GM19468 (cell line): ENCODE data around the gene HEXIM2.

ENCODE experiments used
- ATAC-seq: cut with Tn5 transposase; IDR thresholded peaks from one replicate; pipeline ENCODE4 v1.9.1; 2021; ENCODE audit warnings: mild to moderate bottlenecking, moderate library complexity, moderate number of reproducible peaks; ENCODE audit not compliant: unreplicated experiment; ENCODE audit errors: extremely low read depth

HEXIM2 gene

DNA sequence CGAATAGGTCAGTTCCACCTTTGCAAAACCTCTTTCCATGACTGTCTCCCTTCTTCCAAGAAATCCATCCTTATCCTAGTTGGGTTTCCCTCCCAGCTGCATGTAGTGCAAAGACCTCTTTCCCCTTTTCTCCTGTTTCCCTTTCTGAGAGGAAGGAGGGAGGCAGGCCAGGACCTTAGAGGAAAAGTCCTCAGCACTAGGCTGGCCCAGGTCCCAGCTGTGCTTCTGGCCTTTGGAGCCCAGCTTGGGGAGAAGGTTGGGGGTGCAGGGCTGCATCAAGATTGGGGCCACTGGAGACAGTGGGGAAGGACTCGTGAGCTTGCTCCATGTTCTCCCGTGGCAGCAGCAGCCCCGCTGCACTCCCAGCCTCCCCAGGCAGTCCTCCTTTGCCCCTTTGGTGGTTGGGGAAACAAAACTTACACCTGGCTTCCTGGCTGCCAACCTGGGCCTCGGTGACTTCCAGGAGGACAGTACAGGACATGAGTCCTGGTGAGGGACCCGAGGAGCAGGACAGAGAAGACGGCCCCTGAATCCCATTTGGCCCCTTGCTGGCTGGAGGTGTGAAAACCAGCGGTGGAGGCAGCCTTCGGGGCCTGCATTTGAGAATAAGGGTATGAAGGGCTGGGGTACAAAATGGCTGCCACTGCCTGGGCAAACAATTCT, 481 bp downstream of the HEXIM2 start:
- no peak for ATAC-seq

DNA sequence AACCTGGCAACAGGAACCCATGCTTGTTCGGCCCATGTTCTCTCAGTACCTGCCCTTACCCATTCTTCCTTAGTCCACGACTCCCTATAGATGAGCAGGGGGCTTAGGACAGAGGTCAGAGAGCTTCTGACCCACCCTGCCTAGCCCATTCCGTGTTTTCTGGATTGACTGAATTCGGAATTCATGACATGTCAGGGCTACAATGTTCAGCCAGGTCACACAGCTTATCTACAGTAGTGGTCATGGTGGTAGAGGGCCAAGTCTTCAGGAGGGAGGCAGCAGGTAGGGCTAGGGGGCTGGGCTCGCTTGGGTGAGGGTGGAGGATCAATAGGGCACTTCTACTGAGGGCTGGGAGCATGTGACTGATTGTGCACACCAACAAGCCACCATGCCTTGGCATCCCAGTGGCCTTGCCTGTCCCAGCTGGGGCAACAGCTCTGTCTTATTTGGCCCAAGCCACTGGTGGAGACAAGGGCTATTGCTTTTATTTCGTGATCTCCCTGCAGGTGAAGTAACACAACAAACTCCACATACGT, 3.1 kb downstream of the HEXIM2 start:
- no peak for ATAC-seq

DNA sequence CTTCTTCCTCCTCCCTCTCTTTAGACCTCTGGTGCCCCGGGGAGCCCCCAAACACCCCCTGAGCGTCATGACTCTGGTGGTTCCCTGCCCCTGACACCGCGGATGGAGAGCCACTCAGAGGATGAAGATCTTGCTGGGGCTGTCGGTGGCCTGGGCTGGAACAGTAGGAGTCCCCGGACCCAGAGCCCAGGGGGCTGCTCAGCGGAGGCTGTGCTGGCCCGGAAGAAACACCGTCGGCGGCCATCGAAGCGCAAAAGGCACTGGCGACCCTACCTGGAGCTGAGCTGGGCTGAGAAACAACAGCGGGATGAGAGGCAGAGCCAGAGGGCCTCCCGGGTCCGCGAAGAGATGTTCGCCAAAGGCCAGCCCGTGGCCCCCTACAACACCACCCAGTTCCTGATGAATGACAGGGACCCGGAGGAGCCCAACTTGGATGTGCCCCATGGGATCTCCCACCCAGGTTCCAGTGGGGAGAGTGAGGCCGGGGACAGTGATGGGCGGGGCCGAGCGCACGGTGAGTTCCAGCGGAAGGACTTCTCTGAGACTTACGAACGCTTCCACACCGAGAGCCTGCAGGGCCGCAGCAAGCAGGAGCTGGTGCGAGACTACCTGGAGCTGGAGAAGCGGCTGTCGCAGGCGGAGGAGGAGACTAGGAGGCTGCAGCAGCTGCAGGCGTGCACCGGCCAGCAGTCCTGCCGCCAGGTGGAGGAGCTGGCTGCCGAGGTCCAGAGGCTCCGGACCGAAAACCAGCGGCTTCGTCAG, 7.5 kb downstream of the HEXIM2 start:
- no peak for ATAC-seq

DNA sequence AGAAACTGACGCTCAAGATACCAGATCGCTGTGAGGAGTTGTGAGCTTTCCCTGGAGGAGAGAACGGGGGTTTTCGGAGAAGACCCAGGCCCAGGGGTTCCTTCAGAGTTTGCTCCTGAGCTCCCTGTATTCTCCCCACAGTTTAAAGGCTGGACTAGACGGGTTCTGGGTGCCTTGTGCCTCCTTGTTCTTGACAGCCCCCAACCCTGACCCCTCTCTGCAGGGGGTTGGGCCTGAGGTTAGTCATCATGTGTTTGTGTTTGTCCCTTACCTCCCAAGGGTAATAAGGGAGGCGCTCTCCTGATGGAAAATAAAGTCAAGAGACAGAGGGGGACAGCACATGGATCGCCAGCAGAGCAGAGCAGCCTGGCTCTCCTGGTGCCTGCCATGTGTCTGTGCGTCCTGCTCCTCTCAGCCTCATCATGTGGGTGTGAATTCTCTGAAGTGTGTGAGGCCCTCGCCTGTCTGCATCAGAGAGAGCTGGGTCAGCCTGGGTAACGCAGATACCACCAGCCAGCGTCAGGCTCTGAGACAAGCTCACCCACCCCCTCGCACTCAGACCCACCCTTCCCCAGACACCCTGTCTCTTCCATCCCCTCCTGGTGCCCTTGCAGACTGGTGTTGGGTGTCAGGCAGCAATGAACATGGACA, 8.7 kb downstream of the HEXIM2 start:
- no peak for ATAC-seq

DNA sequence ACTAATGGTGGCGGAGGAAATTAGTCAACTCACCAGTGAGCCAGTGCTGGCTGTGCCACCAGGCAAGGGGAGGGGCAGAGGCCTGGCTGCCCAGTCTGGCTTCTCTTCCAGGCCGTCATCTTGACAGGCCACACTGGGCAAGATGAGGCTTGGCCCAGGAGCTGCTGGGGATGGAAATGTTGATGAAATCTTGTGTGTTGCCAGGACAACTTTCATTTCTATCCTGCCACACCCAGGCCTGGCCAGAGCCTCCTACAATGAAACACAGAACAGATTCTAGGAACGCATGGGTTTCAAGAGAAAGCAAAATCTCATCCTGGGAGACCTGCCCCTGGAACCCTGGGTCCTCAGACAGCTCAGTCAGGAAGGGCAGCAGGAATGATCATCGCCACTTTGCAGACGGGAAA, 9.3 kb downstream of the HEXIM2 start:
- no peak for ATAC-seq

DNA sequence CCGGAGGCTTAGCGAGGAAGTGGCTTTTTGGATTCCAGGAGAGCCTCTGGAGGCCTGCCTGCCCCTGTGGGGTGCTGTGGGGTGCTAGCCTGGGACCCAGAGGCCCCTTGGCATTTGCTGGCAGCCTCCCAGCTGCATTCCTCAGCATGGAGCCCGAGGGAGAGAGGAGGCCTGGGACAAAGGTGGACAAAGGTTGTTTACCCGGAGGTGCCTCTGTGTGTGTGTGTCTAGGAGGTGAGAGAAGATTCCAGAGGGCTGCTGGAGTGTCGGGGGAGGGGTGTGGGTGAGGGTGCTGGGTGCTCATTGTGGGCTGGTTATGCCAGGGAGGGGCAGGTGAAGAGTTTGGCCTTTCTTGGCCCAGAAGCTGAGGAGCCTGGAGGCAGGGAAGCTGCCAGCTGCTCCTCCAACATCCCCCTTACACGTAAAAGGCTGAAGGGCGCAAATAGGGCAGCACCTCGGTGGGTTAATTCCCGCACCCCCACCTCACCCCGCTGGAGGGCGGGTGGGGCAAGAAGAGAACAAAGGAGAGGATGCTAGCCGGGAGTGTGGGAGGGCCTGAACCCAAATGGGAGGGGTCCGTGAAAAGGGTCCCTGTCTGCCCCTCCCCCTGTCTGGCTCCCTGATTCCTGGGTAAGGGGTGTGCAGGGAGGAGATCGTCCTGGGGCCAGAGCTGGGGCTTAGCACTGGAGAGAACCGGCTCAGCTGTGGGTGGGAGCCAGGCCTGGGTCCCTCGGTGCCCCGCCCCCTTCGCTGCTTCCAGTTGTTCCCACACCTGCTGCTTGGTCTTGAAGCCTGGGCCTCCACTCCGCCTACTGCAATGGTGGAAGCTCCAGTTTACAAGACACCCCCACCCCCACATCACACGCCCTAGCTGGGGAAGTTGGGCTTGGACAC, 9.9 kb downstream of the HEXIM2 start:
- no peak for ATAC-seq

DNA sequence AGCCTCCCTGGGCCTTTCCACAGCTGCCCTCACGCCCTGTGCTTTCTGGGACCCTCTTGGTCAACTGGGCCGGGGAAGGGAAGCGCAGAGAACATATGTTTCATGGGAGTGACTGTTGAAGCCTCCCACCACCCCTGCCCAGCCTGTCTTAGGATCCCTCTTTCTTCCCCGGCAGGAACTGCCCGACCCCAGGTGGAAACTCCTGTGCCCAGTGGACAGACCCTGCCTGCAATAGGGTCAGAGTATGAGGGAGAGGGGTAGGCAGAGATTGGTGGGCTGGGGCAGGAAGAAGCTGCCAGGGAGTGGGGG, 10.5 kb downstream of the HEXIM2 start:
- no peak for ATAC-seq

DNA sequence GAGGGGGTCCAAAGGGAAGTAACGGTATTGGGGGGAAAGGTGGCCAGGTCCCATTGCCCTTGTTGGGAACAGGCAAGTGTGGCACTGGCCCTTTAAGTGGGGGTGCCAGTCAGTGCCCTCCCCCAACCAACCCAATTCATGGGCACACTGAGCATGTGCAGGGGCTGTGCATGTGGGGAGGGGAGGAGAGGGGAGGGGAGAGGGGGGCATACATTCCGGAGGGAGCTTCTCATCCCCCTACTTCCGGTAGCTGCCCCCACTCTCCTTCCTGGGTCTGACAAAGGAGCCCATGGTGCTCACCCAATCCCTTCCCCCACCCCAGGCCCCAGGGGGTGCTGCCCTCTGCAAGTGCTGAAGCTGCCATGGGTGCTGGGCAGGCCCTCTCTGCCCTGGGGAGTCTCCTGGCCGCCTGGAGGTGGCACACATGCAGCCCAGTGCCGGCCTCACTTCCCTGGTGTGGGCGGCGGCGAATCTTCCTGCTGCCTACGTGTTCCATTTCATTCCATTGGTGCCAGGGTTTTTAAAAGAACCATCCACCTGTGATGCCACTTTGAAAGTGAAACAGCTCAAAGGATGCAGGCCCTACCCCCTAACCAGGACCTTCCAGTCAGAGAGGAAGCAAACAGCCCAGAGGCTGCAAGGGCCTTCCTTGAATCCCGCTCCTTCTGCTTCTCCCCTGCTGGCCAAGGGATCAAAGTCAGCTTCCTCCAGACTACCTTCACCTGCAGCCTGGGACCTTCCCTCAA, 11.0 kb downstream of the HEXIM2 start:
- ATAC-seq, result no peak

DNA sequence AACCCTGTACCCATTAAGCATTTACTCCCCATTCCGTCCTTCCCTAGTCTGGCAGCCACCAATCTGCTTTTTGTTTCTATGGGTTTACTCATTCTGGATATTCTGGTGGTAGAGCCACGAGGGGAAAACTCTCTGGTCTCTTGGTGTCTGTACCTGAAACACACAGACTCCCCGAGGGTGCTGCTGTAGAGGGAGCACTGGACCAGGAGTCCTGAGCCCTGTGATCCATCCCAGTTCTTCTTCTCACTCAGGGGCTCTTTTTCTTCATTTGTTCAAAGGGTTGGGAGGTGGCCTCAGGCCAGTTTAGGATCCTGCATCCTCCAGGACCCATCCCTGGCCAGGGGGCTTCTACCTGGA, 14.1 kb downstream of the HEXIM2 start:
- ATAC-seq, result no peak

DNA sequence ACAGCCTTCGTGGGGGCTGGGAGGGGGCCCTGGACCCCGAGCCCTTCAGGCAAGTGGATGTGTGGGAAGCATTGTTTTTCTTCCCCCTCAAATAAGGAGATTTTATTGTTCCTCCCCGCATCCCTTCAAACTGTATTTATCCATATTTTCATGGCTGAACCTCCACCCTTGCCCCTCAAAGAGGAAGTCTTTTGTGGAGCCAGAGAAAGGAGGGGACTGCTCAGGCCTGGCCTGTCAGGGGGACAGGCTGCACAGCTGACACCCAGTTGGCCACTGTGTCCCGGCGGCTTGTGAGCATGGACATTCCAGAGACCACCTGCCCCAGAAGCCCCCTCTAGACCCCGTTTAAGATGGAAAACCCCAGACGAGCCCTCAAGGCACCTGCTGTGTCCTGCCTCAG, 15.9 kb downstream of the HEXIM2 start:
- ATAC-seq, result no peak

DNA sequence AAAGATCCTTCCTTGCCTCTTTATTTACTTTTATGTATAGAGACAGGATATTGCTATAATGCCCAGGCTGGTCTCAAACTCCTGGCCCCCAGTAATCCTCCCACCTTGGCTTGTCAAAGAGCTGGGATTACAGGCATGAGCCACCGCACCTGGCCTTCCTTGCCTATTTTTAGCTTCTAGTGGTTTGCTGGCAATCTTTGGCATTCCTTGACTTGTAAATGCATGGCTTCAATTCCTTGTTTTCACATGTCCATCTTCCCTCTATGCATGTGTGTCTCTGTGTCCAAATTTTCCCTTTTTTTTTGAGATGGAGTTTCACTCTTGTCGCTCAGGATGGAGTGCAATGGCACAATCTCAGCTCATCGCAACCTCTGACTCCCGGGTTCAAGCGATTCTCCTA, 22.5 kb downstream of the HEXIM2 start:
- ATAC-seq, result no peak

DNA sequence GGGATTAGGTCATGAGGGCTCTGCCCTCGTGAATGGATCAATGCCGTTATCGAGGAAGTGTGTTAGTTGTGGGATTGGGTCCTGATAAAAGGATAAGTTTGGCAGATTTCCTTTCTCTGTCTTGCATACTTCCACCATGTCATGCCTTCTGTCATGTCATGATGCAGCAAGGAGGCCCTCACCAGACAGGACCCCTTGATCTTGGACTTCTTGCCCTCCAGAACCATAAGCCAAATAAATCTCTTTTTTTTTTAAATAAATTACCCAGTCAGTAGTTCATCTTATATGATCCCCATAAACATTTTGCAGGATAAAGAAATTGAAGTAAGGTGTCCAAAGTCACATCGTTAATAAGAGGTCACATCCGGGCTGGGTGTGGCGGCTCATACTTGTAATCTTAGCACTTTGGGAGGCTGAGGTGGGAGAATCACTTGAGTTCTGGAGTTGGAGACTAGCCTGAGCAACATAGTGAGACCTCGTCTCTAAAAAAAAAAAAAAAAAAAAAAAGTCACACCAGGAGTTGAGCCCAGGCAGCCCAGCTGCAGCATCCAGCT, 25.2 kb downstream of the HEXIM2 start:
- ATAC-seq, result no peak

DNA sequence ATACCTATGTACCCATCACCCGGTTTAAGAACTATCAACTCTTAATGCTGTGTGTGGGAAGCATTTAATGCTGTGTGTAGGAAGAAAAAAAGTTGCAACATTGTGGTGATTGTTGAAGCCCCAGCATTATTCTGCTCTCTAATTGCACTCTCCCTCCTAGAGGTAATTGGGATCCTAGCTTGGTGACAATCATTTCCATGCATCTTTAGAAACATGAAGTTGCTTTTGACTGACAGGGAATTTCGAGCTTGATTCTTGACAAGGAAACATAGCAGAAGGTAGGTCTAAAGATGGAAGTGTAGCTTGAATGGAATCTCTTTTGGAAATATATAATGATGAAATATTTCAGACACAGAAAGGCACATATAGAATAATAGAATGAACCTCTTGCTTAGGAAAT, 27.3 kb downstream of the HEXIM2 start:
- ATAC-seq, result no peak

DNA sequence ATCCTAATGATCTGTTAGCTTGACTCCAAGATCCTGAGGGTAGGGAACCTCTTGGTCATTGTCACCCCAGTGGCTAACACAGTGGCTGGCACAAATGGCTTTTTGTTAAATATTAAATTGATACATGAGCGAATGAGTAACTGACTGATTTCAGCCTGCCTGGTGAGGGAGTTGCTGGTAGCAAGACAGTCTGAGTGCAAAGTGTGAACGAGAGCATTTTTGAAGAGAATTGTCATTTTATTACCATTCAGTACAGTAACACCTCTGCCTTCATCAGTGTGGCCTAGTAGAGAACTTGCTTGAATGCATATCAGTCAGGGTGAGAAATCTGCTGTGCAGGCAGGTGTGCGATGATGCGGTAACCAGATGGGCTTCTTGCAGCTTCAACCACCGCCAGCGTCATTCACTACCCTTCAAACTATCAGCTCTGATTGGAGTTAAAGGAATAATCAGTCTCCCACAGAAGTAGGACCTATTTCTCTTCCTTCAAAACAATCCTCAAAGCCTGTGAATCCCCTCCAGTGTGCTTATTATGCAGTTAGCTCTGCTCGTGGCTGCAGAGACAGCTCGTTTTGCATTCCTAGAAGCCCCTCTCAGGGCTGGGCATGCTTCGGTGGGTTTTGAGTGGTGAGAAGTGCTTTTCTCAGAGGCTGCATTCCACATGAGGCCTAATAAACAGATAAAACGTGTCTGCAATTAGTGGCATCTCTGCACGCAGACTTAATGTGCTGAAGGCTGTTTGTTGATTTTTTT, 29.0 kb downstream of the HEXIM2 start:
- ATAC-seq, result no peak

DNA sequence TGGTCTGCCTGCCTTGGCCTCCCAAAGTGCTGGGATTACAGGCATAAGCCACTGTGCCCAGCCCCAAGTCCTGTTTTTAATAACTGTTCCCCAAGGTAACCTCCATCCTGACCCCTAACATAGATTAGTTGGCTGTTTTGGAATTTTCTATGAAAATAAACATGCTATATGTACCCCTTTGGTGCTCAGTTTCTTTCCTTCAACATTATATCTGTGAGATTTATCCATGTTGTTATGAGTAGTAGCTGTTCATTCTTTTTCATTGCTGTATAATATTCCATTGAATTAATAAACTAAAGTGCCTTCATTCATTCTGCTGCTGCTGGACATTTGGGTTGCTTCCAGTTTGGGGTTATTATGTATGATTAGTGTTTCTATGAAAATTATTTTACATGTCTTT, 33.7 kb downstream of the HEXIM2 start:
- no peak for ATAC-seq

DNA sequence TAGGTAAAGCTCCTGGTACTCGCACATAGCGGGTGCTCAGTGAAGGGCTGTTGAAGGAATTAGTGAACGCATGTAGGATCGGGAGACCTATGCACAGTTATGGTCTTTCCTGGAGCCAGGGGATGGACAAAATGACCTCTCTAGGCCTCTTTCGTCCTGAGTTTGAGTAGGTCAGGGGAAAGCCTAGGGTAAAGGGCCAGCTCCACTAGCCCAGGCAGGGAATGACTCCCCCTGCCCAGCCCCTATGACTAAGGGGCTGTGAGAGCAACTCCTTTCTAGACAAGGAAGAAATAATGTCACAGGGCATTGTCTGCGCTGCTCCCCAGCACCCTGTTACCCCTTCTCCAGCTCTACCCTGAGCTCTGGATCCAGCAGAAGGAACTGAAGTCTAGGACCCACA, 35.4 kb downstream of the HEXIM2 start:
- no peak for ATAC-seq

DNA sequence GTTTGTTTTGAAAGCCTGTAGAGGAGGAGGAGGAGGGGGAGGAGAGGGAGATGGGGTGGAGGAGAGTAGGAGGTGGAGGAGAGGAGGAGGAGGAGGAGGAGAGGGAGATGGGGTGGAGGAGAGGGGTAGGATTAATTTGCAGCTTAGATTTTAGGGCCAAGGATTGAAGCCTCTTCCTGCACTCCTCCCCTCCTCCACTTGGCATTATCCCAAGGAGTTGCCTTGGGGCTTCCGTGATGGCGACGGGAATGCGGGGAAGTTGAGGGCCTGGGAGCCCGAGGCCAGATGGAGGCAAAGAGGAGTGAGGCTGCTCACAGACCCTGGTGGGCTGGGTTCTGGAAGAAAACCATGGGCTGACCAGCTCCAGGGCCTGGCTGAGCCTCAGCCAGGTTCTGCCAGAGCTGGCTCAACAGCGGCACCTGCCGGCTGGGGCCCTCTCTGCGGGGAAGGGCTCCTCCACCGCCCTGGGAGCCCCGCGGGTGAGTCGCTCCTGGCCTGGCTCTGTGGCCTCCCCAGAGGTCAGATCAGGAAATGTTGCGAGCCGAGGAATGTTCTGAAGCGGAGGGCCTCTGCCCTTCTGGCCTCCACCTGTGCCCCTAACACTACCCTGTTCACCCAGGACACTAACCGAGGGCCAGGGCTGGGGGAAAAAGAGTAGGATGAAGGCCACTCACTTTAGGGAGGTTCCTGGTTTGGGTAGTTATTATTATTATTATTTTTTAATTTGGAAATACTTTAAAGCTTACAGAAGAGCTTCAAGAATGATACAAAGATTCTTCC, 36.1 kb downstream of the HEXIM2 start:
- no peak for ATAC-seq

DNA sequence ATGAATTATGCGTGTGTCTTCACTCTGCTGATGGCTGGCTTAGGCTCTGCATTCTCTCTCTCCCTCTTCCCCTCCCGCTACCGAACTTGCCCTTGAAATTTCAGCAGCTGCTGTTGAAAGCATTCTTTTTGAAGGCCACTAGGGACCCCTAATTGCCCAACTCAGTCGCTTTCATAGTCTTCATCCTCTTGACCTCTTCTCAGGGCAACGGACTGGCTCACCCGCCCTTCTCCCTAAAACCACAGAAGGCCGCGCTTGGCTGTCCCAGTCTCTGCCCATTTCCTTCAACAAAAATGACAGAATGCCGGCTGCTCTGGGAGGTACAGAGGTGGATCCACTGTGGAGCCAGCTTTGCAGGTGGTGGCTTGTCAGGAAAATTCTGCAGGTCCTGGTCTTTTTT, 39.0 kb downstream of the HEXIM2 start:
- no peak for ATAC-seq
